H9 (cell line): Measurements from ENCODE around the gene ZFAND3. TPM values are rescaled to one million over a fixed set of nuclear protein-coding genes. Genes with fewer than 3 reads are reported as not detected.

Experiments used
- DNase-seq: peaks from one replicate; pipeline ENCODE4 v3.0.0-alpha.2; 2017
- H2AFZ ChIP-seq: one replicate; pipeline ENCODE4 v1.6.1; 2013; ENCODE audit warnings: mild to moderate bottlenecking, low read length, control low read depth, moderate library complexity
- H2AK5ac ChIP-seq: 2 replicates; pipeline ENCODE4 v1.6.1; 2013; ENCODE audit warnings: low read length, control low read depth, mixed read lengths; ENCODE audit not compliant: insufficient read length
- H2BK120ac ChIP-seq: one replicate; pipeline ENCODE4 v1.6.1; 2013; ENCODE audit warnings: low read depth, mild to moderate bottlenecking, low read length, control low read depth, inconsistent platforms; ENCODE audit not compliant: poor library complexity, severe bottlenecking
- H2BK12ac ChIP-seq: 2 replicates; pipeline ENCODE4 v1.6.1; 2013; ENCODE audit warnings: low read length, control low read depth, mixed read lengths, low read depth; ENCODE audit not compliant: insufficient read length
- H2BK15ac ChIP-seq: 2 replicates; pipeline ENCODE4 v1.6.1; 2013; ENCODE audit warnings: low read depth, low read length, control low read depth
- H2BK20ac ChIP-seq: one replicate; pipeline ENCODE4 v1.6.1; 2013; ENCODE audit warnings: low read depth, mild to moderate bottlenecking, low read length, control low read depth, inconsistent platforms; ENCODE audit not compliant: poor library complexity, severe bottlenecking
- H2BK5ac ChIP-seq: 2 replicates; pipeline ENCODE4 v1.6.1; 2013; ENCODE audit warnings: low read length, control low read depth, mixed read lengths; ENCODE audit not compliant: insufficient read length
- H3K14ac ChIP-seq: 2 replicates; pipeline ENCODE4 v1.6.1; 2013; ENCODE audit warnings: low read length, control low read depth; ENCODE audit not compliant: insufficient read depth
- H3K18ac ChIP-seq: 2 replicates; pipeline ENCODE4 v1.6.1; 2013; ENCODE audit warnings: low read depth, mild to moderate bottlenecking, mixed read lengths, low read length, control low read depth; ENCODE audit not compliant: insufficient read length
- H3K23ac ChIP-seq: 2 replicates; pipeline ENCODE4 v1.6.1; 2013; ENCODE audit warnings: low read length, control low read depth, mixed read lengths, low read depth; ENCODE audit not compliant: insufficient read length
- H3K23me2 ChIP-seq: 2 replicates; pipeline ENCODE4 v1.6.1; 2013; ENCODE audit warnings: low read depth, mild to moderate bottlenecking, mixed read lengths, low read length, control low read depth; ENCODE audit not compliant: insufficient read length, poor library complexity, severe bottlenecking
- H3K27ac ChIP-seq: 2 replicates; pipeline ENCODE4 v1.5.1; 2013; ENCODE audit warnings: low read length, control low read depth, mixed read lengths, low read depth; ENCODE audit not compliant: insufficient read length
- H3K27me3 ChIP-seq: 2 replicates; pipeline ENCODE4 v1.6.1; 2013; ENCODE audit warnings: low read length, control low read depth, inconsistent platforms; ENCODE audit not compliant: insufficient read depth
- H3K4ac ChIP-seq: 2 replicates; pipeline ENCODE4 v1.6.1; 2013; ENCODE audit warnings: low read depth, mild to moderate bottlenecking, control low read depth, inconsistent platforms, low read length, moderate library complexity
- H3K4me1 ChIP-seq: 2 replicates; pipeline ENCODE4 v1.6.1; 2013; ENCODE audit warnings: low read length, control low read depth, inconsistent platforms; ENCODE audit not compliant: insufficient read depth
- H3K4me2 ChIP-seq: 2 replicates; pipeline ENCODE4 v1.6.1; 2013; ENCODE audit warnings: low read length, control low read depth, mixed read lengths; ENCODE audit not compliant: insufficient read length, insufficient read depth
- H3K56ac ChIP-seq: 2 replicates; pipeline ENCODE4 v1.6.1; 2013; ENCODE audit warnings: low read depth, mild to moderate bottlenecking, mixed read lengths, low read length, control low read depth; ENCODE audit not compliant: insufficient read length
- H3K79me1 ChIP-seq: 2 replicates; pipeline ENCODE4 v1.6.1; 2013; ENCODE audit warnings: low read depth, mild to moderate bottlenecking, moderate library complexity, low read length, control low read depth, inconsistent platforms; ENCODE audit not compliant: insufficient read depth, poor library complexity, severe bottlenecking
- H3K79me2 ChIP-seq: 2 replicates; pipeline ENCODE4 v1.6.1; 2013; ENCODE audit warnings: low read length, control low read depth, inconsistent platforms; ENCODE audit not compliant: insufficient read depth
- H3K9ac ChIP-seq: 2 replicates; pipeline ENCODE4 v1.6.1; 2013; ENCODE audit warnings: low read length, control low read depth, mixed read lengths; ENCODE audit not compliant: insufficient read length; ENCODE audit errors: extremely low read depth
- H3K9me3 ChIP-seq: one replicate; pipeline ENCODE4 v1.6.1; 2013; ENCODE audit warnings: low read depth, low read length, inconsistent platforms; ENCODE audit not compliant: control insufficient read depth
- H3T11ph ChIP-seq: one replicate; pipeline ENCODE4 v1.6.1; 2013; ENCODE audit warnings: mild to moderate bottlenecking, low read length, control low read depth, inconsistent platforms
- H4K20me1 ChIP-seq: one replicate; pipeline ENCODE4 v1.6.1; 2013; ENCODE audit not compliant: control insufficient read depth, insufficient read length, insufficient read depth
- H4K5ac ChIP-seq: 2 replicates; pipeline ENCODE4 v1.6.1; 2013; ENCODE audit warnings: low read depth, mild to moderate bottlenecking, mixed read lengths, low read length, control low read depth; ENCODE audit not compliant: insufficient read length
- H4K8ac ChIP-seq: replicated peaks from 2 replicates; pipeline ENCODE4 v1.6.1; 2013; ENCODE audit warnings: low read length, control low read depth, mixed read lengths, low read depth; ENCODE audit not compliant: insufficient read length
- H4K91ac ChIP-seq: 2 replicates; pipeline ENCODE4 v1.6.1; 2013; ENCODE audit warnings: low read depth, mild to moderate bottlenecking, moderate library complexity, mixed read lengths, low read length, control low read depth; ENCODE audit not compliant: insufficient read length
- H3K27ac Mint-ChIP-seq, 3 experiments: 2 replicates in 2 of 3; 3 replicates in 1 of 3; pipeline ENCODE4 v1.8.0; 2020 to 2021; ENCODE audit warnings: mixed read lengths in 3 of 3, mild to moderate bottlenecking in 1 of 3, moderate library complexity in 1 of 3
- H3K27me3 Mint-ChIP-seq: 2 replicates; pipeline ENCODE4 v1.8.0; 2021; ENCODE audit warnings: low read depth, mild to moderate bottlenecking, moderate library complexity, mixed read lengths
- H3K36me3 Mint-ChIP-seq, 3 experiments: 2 replicates in 2 of 3; 3 replicates in 1 of 3; pipeline ENCODE4 v1.8.0; 2020 to 2021; ENCODE audit warnings: low read depth in 3 of 3, mixed read lengths in 3 of 3; ENCODE audit not compliant: insufficient read depth in 1 of 3
- H3K4me1 Mint-ChIP-seq, 2 experiments: 2 replicates each; pipeline ENCODE4 v1.8.0; 2020; ENCODE audit warnings: mixed read lengths in 2 of 2
- H3K4me3 Mint-ChIP-seq, 2 experiments: 2 replicates in 1 of 2; 3 replicates in 1 of 2; pipeline ENCODE4 v1.8.0; 2020 to 2021; ENCODE audit warnings: mild to moderate bottlenecking in 2 of 2, mixed read lengths in 2 of 2, moderate library complexity in 1 of 2
- H3K9me3 Mint-ChIP-seq, 2 experiments: 2 replicates in 1 of 2; 3 replicates in 1 of 2; pipeline ENCODE4 v1.8.0; 2020; ENCODE audit warnings: mild to moderate bottlenecking in 2 of 2, mixed read lengths in 2 of 2, moderate library complexity in 1 of 2
- CTCF ChIP-seq: fragments of 200-600 bp; sonication (generic); conservative IDR thresholded peaks from 3 replicates; pipeline ENCODE4 v1.8.0; 2021; ENCODE audit warnings: antibody characterized with exemption, mild to moderate bottlenecking
- WGBS: extraction: QIAGEN DNeasy Blood & Tissue Kit; methylation state at CpG from one replicate; pipeline ENCODE4 v1.1.7; 2013; ENCODE audit warnings: missing lambda C conversion rate, low lambda C conversion rate, mixed read lengths; ENCODE audit not compliant: insufficient read length; ENCODE audit errors: extremely low coverage; 5-methylcytosine and 5-hydroxymethylcytosine counted together
- total RNA-seq: library from RNA; stranded (reverse); gene quantifications from 2 replicates; pipeline ENCODE4 v1.2.1, GENCODE V29; 2021

Gene ZFAND3
- total RNA-seq, 1 experiment from 2014 or later: 57.7 TPM

GRCh38 chr6:38032797-38033196 is 213.3 kb downstream of the ZFAND3 start:
- no peak overlapping the region for H3K14ac ChIP-seq
- no peak overlapping the region for H4K91ac ChIP-seq
- no peak overlapping the region for H3K4ac ChIP-seq
- DNase-seq: no peak
- Mint-ChIP-seq H3K9me3 (peaks cover 0 to 2% of the 10 kb centered on the region in 2 experiments; a peak in 2 of 5 replicates), H3K4me1 (peaks cover 25 to 33% of the 10 kb centered on the region in 2 experiments), H3K4me3 (no peak overlapping the region), H3K27ac (no peak overlapping the region), H3K27me3 (no peaks in the 10 kb centered on the region), H3K36me3 (peaks cover 0 to 3% (median 0%) of the 10 kb centered on the region in 3 experiments; a peak in 2 of 7 replicates)
- no peaks in the 10 kb centered on the region for H3K79me2 ChIP-seq
- H3K79me1 ChIP-seq: no peaks in the 10 kb centered on the region
- H2BK120ac ChIP-seq: no peak overlapping the region
- H4K8ac ChIP-seq: no peak overlapping the region
- H3K23me2 ChIP-seq: no peaks in the 10 kb centered on the region
- H4K20me1 ChIP-seq: no peaks in the 10 kb centered on the region
- H3K9ac ChIP-seq: no peak overlapping the region
- no CpG with 5 or more reads among the region's 1 CpG for WGBS
- no peak overlapping the region for H2BK12ac ChIP-seq
- no peak overlapping the region for H2AFZ ChIP-seq
- no peak overlapping the region for H2BK20ac ChIP-seq
- H3K23ac ChIP-seq: no peak overlapping the region
- no peaks in the 10 kb centered on the region for H3K9me3 ChIP-seq
- no peak overlapping the region for H3K18ac ChIP-seq
- H2BK5ac ChIP-seq: no peak overlapping the region
- no peak overlapping the region for H3K56ac ChIP-seq
- no peak for TF ChIP-seq CTCF
- H3K27ac ChIP-seq: no peak overlapping the region
- no peak overlapping the region for H3K4me2 ChIP-seq
- no peaks in the 10 kb centered on the region for H3K27me3 ChIP-seq
- H3T11ph ChIP-seq: no peak overlapping the region
- H2BK15ac ChIP-seq: no peak overlapping the region
- no peak overlapping the region for H4K5ac ChIP-seq
- no peak overlapping the region for H2AK5ac ChIP-seq
- H3K4me1 ChIP-seq: peaks cover 8% of the 10 kb centered on the region; the same call in 1 of the 2 replicates
